ENCODE data around the gene CYB5R2. TPM values are rescaled to one million over a fixed set of nuclear protein-coding genes. Genes with fewer than 3 reads are reported as not detected.

Gene CYB5R2
- total RNA-seq, 1 experiment from 2014 or later: 6.2 TPM

- H3K27ac ChIP-seq (ENCODE audit: low read depth, low read length, poor library complexity, severe bottlenecking): no peak overlapping the region
- CTCF ChIA-PET: no interaction called here
- TF ChIP-seq EZH2 (IDR thresholded peaks at IDR 0.05; ENCODE audit: borderline replicate concordance, low read depth, low read length, poor library complexity, severe bottlenecking): no peak
- no peak for TF ChIP-seq CTCF (conservative IDR thresholded peaks at IDR 0.05; ENCODE audit: low read depth, low read length)
- no peaks in the 10 kb centered on the region for H3K9me3 ChIP-seq (ENCODE audit: low read depth, low read length, poor library complexity, severe bottlenecking)
- no peaks in the 10 kb centered on the region for H3K4me1 ChIP-seq (ENCODE audit: insufficient read depth, low read length, poor library complexity, severe bottlenecking)
- BruUV-seq (replicated peaks): no TSS peak
- H3K36me3 ChIP-seq (ENCODE audit: insufficient read depth, low read length, poor library complexity, severe bottlenecking): no peaks in the 10 kb centered on the region
- intact Hi-C loops (cut with micrococcal nuclease; ENCODE audit: unreplicated experiment): no loop called here
- POLR2A ChIA-PET (ENCODE audit: low non-redundant PET): no interaction called here
- H3K4me3 ChIP-seq (ENCODE audit: low read depth, low read length, poor library complexity, severe bottlenecking): no peak overlapping the region
- peaks cover 10% of the 10 kb centered on the region for H3K27me3 ChIP-seq (replicated peaks; ENCODE audit: insufficient read depth, low read depth, low read length, poor library complexity)
- DNase-seq (ENCODE audit: low spot score): no peak
Measured at GRCh38 chr11:7703740-7704139, 30.4 kb upstream of the CYB5R2 start.

- Histone ChIP-seq H3K4me1 (ENCODE audit: insufficient read depth, low read length, poor library complexity, severe bottlenecking) (no peaks in the 10 kb centered on the region), H3K9me3 (ENCODE audit: low read depth, low read length, poor library complexity, severe bottlenecking) (no peaks in the 10 kb centered on the region), H3K27ac (ENCODE audit: low read depth, low read length, poor library complexity, severe bottlenecking) (no peak overlapping the region), H3K36me3 (ENCODE audit: insufficient read depth, low read length, poor library complexity, severe bottlenecking) (no peaks in the 10 kb centered on the region), H3K27me3 (replicated peaks; ENCODE audit: insufficient read depth, low read depth, low read length, poor library complexity) (peaks cover 26% of the 10 kb centered on the region), H3K4me3 (ENCODE audit: low read depth, low read length, poor library complexity, severe bottlenecking) (no peak overlapping the region)
- no peak for DNase-seq (ENCODE audit: low spot score)
- no TSS peak for BruUV-seq (replicated peaks)
- ChIA-PET POLR2A (ENCODE audit: low non-redundant PET) (no interaction called here), CTCF (no interaction called here)
- intact Hi-C loops (cut with micrococcal nuclease; ENCODE audit: unreplicated experiment): loop anchor here (10.0 kb wide), 1 partner anchor 398 kb away; no protein-coding TSS in a partner anchor
- TF ChIP-seq CTCF (conservative IDR thresholded peaks at IDR 0.05; ENCODE audit: low read depth, low read length) (no peak), EZH2 (IDR thresholded peaks at IDR 0.05; ENCODE audit: borderline replicate concordance, low read depth, low read length, poor library complexity, severe bottlenecking) (no peak)
Measured at GRCh38 chr11:7696424-7696823, 23.1 kb upstream of the CYB5R2 start.

GRCh38 chr11:7694235-7694634 is 20.9 kb upstream of the CYB5R2 start:
- ChIA-PET CTCF (interaction anchor here (0.6 to 0.7 kb wide), 4 partner anchors 17 to 122 kb away, joined by 4 to 21 read pairs (median 10); no protein-coding TSS in a partner anchor), POLR2A (ENCODE audit: low non-redundant PET) (no interaction called here)
- no TSS peak for BruUV-seq (replicated peaks)
- Histone ChIP-seq H3K4me1 (ENCODE audit: insufficient read depth, low read length, poor library complexity, severe bottlenecking) (no peaks in the 10 kb centered on the region), H3K36me3 (ENCODE audit: insufficient read depth, low read length, poor library complexity, severe bottlenecking) (no peaks in the 10 kb centered on the region), H3K27me3 (replicated peaks; ENCODE audit: insufficient read depth, low read depth, low read length, poor library complexity) (peaks cover 26% of the 10 kb centered on the region), H3K9me3 (ENCODE audit: low read depth, low read length, poor library complexity, severe bottlenecking) (no peaks in the 10 kb centered on the region), H3K27ac (ENCODE audit: low read depth, low read length, poor library complexity, severe bottlenecking) (no peak overlapping the region), H3K4me3 (ENCODE audit: low read depth, low read length, poor library complexity, severe bottlenecking) (no peak overlapping the region)
- DNase-seq (ENCODE audit: low spot score): no peak
- intact Hi-C loops (cut with micrococcal nuclease; ENCODE audit: unreplicated experiment): loop anchor here (5.0 to 10.0 kb wide), 4 partner anchors 182 to 882 kb away; partner anchors contain the start of gene PPFIBP2
- TF ChIP-seq CTCF (conservative IDR thresholded peaks at IDR 0.05; ENCODE audit: low read depth, low read length): no peak
- TF ChIP-seq EZH2 (IDR thresholded peaks at IDR 0.05; ENCODE audit: borderline replicate concordance, low read depth, low read length, poor library complexity, severe bottlenecking): no peak

Data from A673 (cell line).